Ramos (cell line): ENCODE measurements around the gene PIP5K1C.

ENCODE experiments used
- in situ Hi-C: fragments of 300-500 bp; cut with MboI; formaldehyde crosslinking; loops from one replicate; pipeline ENCODE4 v1.14.3; 2022; ENCODE audit warnings: low sequenced_read_pairs; ENCODE audit not compliant: unreplicated experiment

Gene PIP5K1C

GRCh38 chr19:3664879-3665642 lies 35.2 kb downstream of the PIP5K1C start:
- in situ Hi-C loops = loop anchor here (5.0 kb wide), 1 partner anchor 37 kb away; the partner anchor contains the start of gene PIP5K1C

- in situ Hi-C loops = loop anchor here (5.0 kb wide), 1 partner anchor 38 kb away; the partner anchor contains the start of gene PIP5K1C
Observed at GRCh38 chr19:3663838-3664237, 36.4 kb downstream of the PIP5K1C start.

- in situ Hi-C loops = loop anchor here (5.0 kb wide), 1 partner anchor 41 kb away; the partner anchor contains the start of gene PIP5K1C
Observed at GRCh38 chr19:3661284-3662238, 38.7 kb downstream of the PIP5K1C start.

- in situ Hi-C loops = loop anchor here (5.0 kb wide), 1 partner anchor 42 kb away; the partner anchor contains the start of gene PIP5K1C
Observed at GRCh38 chr19:3660493-3661219, 39.6 kb downstream of the PIP5K1C start.

GRCh38 chr19:3659746-3660112 lies 40.5 kb downstream of the PIP5K1C start:
- in situ Hi-C loops = loop anchor here (5.0 kb wide), 1 partner anchor 43 kb away; the partner anchor contains the start of gene PIP5K1C

- in situ Hi-C loops = no loop called here
Observed at GRCh38 chr19:3658870-3659745, 41.2 kb downstream of the PIP5K1C start.

- in situ Hi-C loops = no loop called here
Observed at GRCh38 chr19:3658004-3658869, 42.0 kb downstream of the PIP5K1C start.

GRCh38 chr19:3657395-3657769 lies 42.9 kb downstream of the PIP5K1C start:
- in situ Hi-C loops = no loop called here

GRCh38 chr19:3656747-3657394 lies 43.4 kb downstream of the PIP5K1C start:
- in situ Hi-C loops = no loop called here

GRCh38 chr19:3656073-3656746 lies 44.1 kb downstream of the PIP5K1C start:
- in situ Hi-C loops = no loop called here

GRCh38 chr19:3655402-3656072 lies 44.7 kb downstream of the PIP5K1C start:
- in situ Hi-C loops = no loop called here

GRCh38 chr19:3653865-3654513 lies 46.3 kb downstream of the PIP5K1C start:
- in situ Hi-C loops = no loop called here

GRCh38 chr19:3653081-3653795 lies 47.0 kb downstream of the PIP5K1C start:
- in situ Hi-C loops = no loop called here

- in situ Hi-C loops = no loop called here
Observed at GRCh38 chr19:3652422-3652821, 47.8 kb downstream of the PIP5K1C start.

GRCh38 chr19:3651684-3652083 lies 48.6 kb downstream of the PIP5K1C start:
- in situ Hi-C loops = no loop called here

- in situ Hi-C loops = no loop called here
Observed at GRCh38 chr19:3649888-3650287, 50.4 kb downstream of the PIP5K1C start.
